Activated CD8-positive, alpha-beta memory T cell treated with anti-CD3 and anti-CD28 coated beads for 1 hour (primary cell): ENCODE measurements around the gene PROX2.

Experiments
- DNase-seq, 2 donors: peaks; one replicate each; pipeline ENCODE4 v3.0.0-alpha.2; 2020; ENCODE audit warnings: low read depth in 1 of 2; ENCODE audit errors: extremely low read depth in 1 of 2

Gene PROX2

GRCh38 chr14:74881431-74882102, 5.6 kb upstream of the PROX2 start, which contains the start of gene DLST:
Gene DLST (plus strand): TSS chr14:74881916. CDS start chr14:74881954, 38 bp downstream.
- DNase-seq, result peak; percentile 58 to 79

- DNase-seq, result no peak
Observed at GRCh38 chr14:74879427-74880182, 3.7 kb upstream of the PROX2 start.

GRCh38 chr14:74875204-74875603, 741 bp downstream of the PROX2 start:
- DNase-seq, result no peak

GRCh38 chr14:74871819-74872218, 4.1 kb downstream of the PROX2 start:
- no peak for DNase-seq

GRCh38 chr14:74868739-74869138, 7.2 kb downstream of the PROX2 start:
- DNase-seq, result no peak

- peak in 1 of 2 donors; percentile 48 for DNase-seq
Observed at GRCh38 chr14:74867673-74868072, 8.3 kb downstream of the PROX2 start.

- DNase-seq, result no peak
Observed at GRCh38 chr14:74866708-74867389, 9.1 kb downstream of the PROX2 start.

GRCh38 chr14:74865156-74865555, 10.8 kb downstream of the PROX2 start:
- no peak for DNase-seq

GRCh38 chr14:74864198-74864597, 11.7 kb downstream of the PROX2 start:
- no peak for DNase-seq

GRCh38 chr14:74863274-74863673, 12.7 kb downstream of the PROX2 start:
- DNase-seq, result no peak

GRCh38 chr14:74861734-74862090, 14.2 kb downstream of the PROX2 start:
- DNase-seq, result no peak

GRCh38 chr14:74860899-74861733, 14.8 kb downstream of the PROX2 start:
- DNase-seq, result peak; percentile 90 to 92

GRCh38 chr14:74859757-74860552, 16.0 kb downstream of the PROX2 start:
- DNase-seq, result no peak

- DNase-seq, result no peak
Observed at GRCh38 chr14:74858022-74858421, 17.9 kb downstream of the PROX2 start.

- DNase-seq, result no peak
Observed at GRCh38 chr14:74856366-74856765, 19.6 kb downstream of the PROX2 start.

GRCh38 chr14:74855945-74856344, 20.0 kb downstream of the PROX2 start:
- DNase-seq, result no peak

GRCh38 chr14:74855021-74855420, 20.9 kb downstream of the PROX2 start:
- DNase-seq, result no peak

- no peak for DNase-seq
Observed at GRCh38 chr14:74853581-74853980, 22.4 kb downstream of the PROX2 start.

GRCh38 chr14:74852922-74853530, 22.9 kb downstream of the PROX2 start:
- no peak for DNase-seq

GRCh38 chr14:74848768-74849167, 27.2 kb downstream of the PROX2 start:
- DNase-seq, result no peak
